H9 (cell line): ENCODE measurements around the gene CHEK1. TPM values are rescaled to one million over a fixed set of nuclear protein-coding genes. Genes with fewer than 3 reads are reported as not detected.

Experiments
- DNase-seq: peaks from one replicate; pipeline ENCODE4 v3.0.0-alpha.2; 2017
- H2AFZ ChIP-seq: one replicate; pipeline ENCODE4 v1.6.1; 2013; ENCODE audit warnings: mild to moderate bottlenecking, low read length, control low read depth, moderate library complexity
- H2AK5ac ChIP-seq: 2 replicates; pipeline ENCODE4 v1.6.1; 2013; ENCODE audit warnings: low read length, control low read depth, mixed read lengths; ENCODE audit not compliant: insufficient read length
- H2BK120ac ChIP-seq: one replicate; pipeline ENCODE4 v1.6.1; 2013; ENCODE audit warnings: low read depth, mild to moderate bottlenecking, low read length, control low read depth, inconsistent platforms; ENCODE audit not compliant: poor library complexity, severe bottlenecking
- H2BK12ac ChIP-seq: 2 replicates; pipeline ENCODE4 v1.6.1; 2013; ENCODE audit warnings: low read length, control low read depth, mixed read lengths, low read depth; ENCODE audit not compliant: insufficient read length
- H2BK15ac ChIP-seq: 2 replicates; pipeline ENCODE4 v1.6.1; 2013; ENCODE audit warnings: low read depth, low read length, control low read depth
- H2BK20ac ChIP-seq: one replicate; pipeline ENCODE4 v1.6.1; 2013; ENCODE audit warnings: low read depth, mild to moderate bottlenecking, low read length, control low read depth, inconsistent platforms; ENCODE audit not compliant: poor library complexity, severe bottlenecking
- H2BK5ac ChIP-seq: 2 replicates; pipeline ENCODE4 v1.6.1; 2013; ENCODE audit warnings: low read length, control low read depth, mixed read lengths; ENCODE audit not compliant: insufficient read length
- H3K14ac ChIP-seq: 2 replicates; pipeline ENCODE4 v1.6.1; 2013; ENCODE audit warnings: low read length, control low read depth; ENCODE audit not compliant: insufficient read depth
- H3K18ac ChIP-seq: 2 replicates; pipeline ENCODE4 v1.6.1; 2013; ENCODE audit warnings: low read depth, mild to moderate bottlenecking, mixed read lengths, low read length, control low read depth; ENCODE audit not compliant: insufficient read length
- H3K23ac ChIP-seq: 2 replicates; pipeline ENCODE4 v1.6.1; 2013; ENCODE audit warnings: low read length, control low read depth, mixed read lengths, low read depth; ENCODE audit not compliant: insufficient read length
- H3K23me2 ChIP-seq: 2 replicates; pipeline ENCODE4 v1.6.1; 2013; ENCODE audit warnings: low read depth, mild to moderate bottlenecking, mixed read lengths, low read length, control low read depth; ENCODE audit not compliant: insufficient read length, poor library complexity, severe bottlenecking
- H3K27ac ChIP-seq: 2 replicates; pipeline ENCODE4 v1.5.1; 2013; ENCODE audit warnings: low read length, control low read depth, mixed read lengths, low read depth; ENCODE audit not compliant: insufficient read length
- H3K27me3 ChIP-seq: 2 replicates; pipeline ENCODE4 v1.6.1; 2013; ENCODE audit warnings: low read length, control low read depth, inconsistent platforms; ENCODE audit not compliant: insufficient read depth
- H3K4ac ChIP-seq: 2 replicates; pipeline ENCODE4 v1.6.1; 2013; ENCODE audit warnings: low read depth, mild to moderate bottlenecking, control low read depth, inconsistent platforms, low read length, moderate library complexity
- H3K4me1 ChIP-seq: 2 replicates; pipeline ENCODE4 v1.6.1; 2013; ENCODE audit warnings: low read length, control low read depth, inconsistent platforms; ENCODE audit not compliant: insufficient read depth
- H3K4me2 ChIP-seq: 2 replicates; pipeline ENCODE4 v1.6.1; 2013; ENCODE audit warnings: low read length, control low read depth, mixed read lengths; ENCODE audit not compliant: insufficient read length, insufficient read depth
- H3K56ac ChIP-seq: 2 replicates; pipeline ENCODE4 v1.6.1; 2013; ENCODE audit warnings: low read depth, mild to moderate bottlenecking, mixed read lengths, low read length, control low read depth; ENCODE audit not compliant: insufficient read length
- H3K79me1 ChIP-seq: 2 replicates; pipeline ENCODE4 v1.6.1; 2013; ENCODE audit warnings: low read depth, mild to moderate bottlenecking, moderate library complexity, low read length, control low read depth, inconsistent platforms; ENCODE audit not compliant: insufficient read depth, poor library complexity, severe bottlenecking
- H3K79me2 ChIP-seq: 2 replicates; pipeline ENCODE4 v1.6.1; 2013; ENCODE audit warnings: low read length, control low read depth, inconsistent platforms; ENCODE audit not compliant: insufficient read depth
- H3K9ac ChIP-seq: 2 replicates; pipeline ENCODE4 v1.6.1; 2013; ENCODE audit warnings: low read length, control low read depth, mixed read lengths; ENCODE audit not compliant: insufficient read length; ENCODE audit errors: extremely low read depth
- H3K9me3 ChIP-seq: one replicate; pipeline ENCODE4 v1.6.1; 2013; ENCODE audit warnings: low read depth, low read length, inconsistent platforms; ENCODE audit not compliant: control insufficient read depth
- H3T11ph ChIP-seq: one replicate; pipeline ENCODE4 v1.6.1; 2013; ENCODE audit warnings: mild to moderate bottlenecking, low read length, control low read depth, inconsistent platforms
- H4K20me1 ChIP-seq: one replicate; pipeline ENCODE4 v1.6.1; 2013; ENCODE audit not compliant: control insufficient read depth, insufficient read length, insufficient read depth
- H4K5ac ChIP-seq: 2 replicates; pipeline ENCODE4 v1.6.1; 2013; ENCODE audit warnings: low read depth, mild to moderate bottlenecking, mixed read lengths, low read length, control low read depth; ENCODE audit not compliant: insufficient read length
- H4K8ac ChIP-seq: replicated peaks from 2 replicates; pipeline ENCODE4 v1.6.1; 2013; ENCODE audit warnings: low read length, control low read depth, mixed read lengths, low read depth; ENCODE audit not compliant: insufficient read length
- H4K91ac ChIP-seq: 2 replicates; pipeline ENCODE4 v1.6.1; 2013; ENCODE audit warnings: low read depth, mild to moderate bottlenecking, moderate library complexity, mixed read lengths, low read length, control low read depth; ENCODE audit not compliant: insufficient read length
- H3K27ac Mint-ChIP-seq, 3 experiments: 2 replicates in 2 of 3; 3 replicates in 1 of 3; pipeline ENCODE4 v1.8.0; 2020 to 2021; ENCODE audit warnings: mixed read lengths in 3 of 3, mild to moderate bottlenecking in 1 of 3, moderate library complexity in 1 of 3
- H3K27me3 Mint-ChIP-seq: 2 replicates; pipeline ENCODE4 v1.8.0; 2021; ENCODE audit warnings: low read depth, mild to moderate bottlenecking, moderate library complexity, mixed read lengths
- H3K36me3 Mint-ChIP-seq, 3 experiments: 2 replicates in 2 of 3; 3 replicates in 1 of 3; pipeline ENCODE4 v1.8.0; 2020 to 2021; ENCODE audit warnings: low read depth in 3 of 3, mixed read lengths in 3 of 3; ENCODE audit not compliant: insufficient read depth in 1 of 3
- H3K4me1 Mint-ChIP-seq, 2 experiments: 2 replicates each; pipeline ENCODE4 v1.8.0; 2020; ENCODE audit warnings: mixed read lengths in 2 of 2
- H3K4me3 Mint-ChIP-seq, 2 experiments: 2 replicates in 1 of 2; 3 replicates in 1 of 2; pipeline ENCODE4 v1.8.0; 2020 to 2021; ENCODE audit warnings: mild to moderate bottlenecking in 2 of 2, mixed read lengths in 2 of 2, moderate library complexity in 1 of 2
- H3K9me3 Mint-ChIP-seq, 2 experiments: 2 replicates in 1 of 2; 3 replicates in 1 of 2; pipeline ENCODE4 v1.8.0; 2020; ENCODE audit warnings: mild to moderate bottlenecking in 2 of 2, mixed read lengths in 2 of 2, moderate library complexity in 1 of 2
- WGBS: extraction: QIAGEN DNeasy Blood & Tissue Kit; methylation state at CpG from one replicate; pipeline ENCODE4 v1.1.7; 2013; ENCODE audit warnings: missing lambda C conversion rate, low lambda C conversion rate, mixed read lengths; ENCODE audit not compliant: insufficient read length; ENCODE audit errors: extremely low coverage; 5-methylcytosine and 5-hydroxymethylcytosine counted together
- total RNA-seq: library from RNA; stranded (reverse); gene quantifications from 2 replicates; pipeline ENCODE4 v1.2.1, GENCODE V29; 2021
- TF ChIP-seq, protein P1 (sequence below): fragments of 200-600 bp; sonication (generic); conservative IDR thresholded peaks from 3 replicates; pipeline ENCODE4 v1.8.0; 2021; ENCODE audit warnings: antibody characterized with exemption, mild to moderate bottlenecking

Gene CHEK1
- total RNA-seq, 1 experiment from 2014 or later, result 126 TPM

DNA sequence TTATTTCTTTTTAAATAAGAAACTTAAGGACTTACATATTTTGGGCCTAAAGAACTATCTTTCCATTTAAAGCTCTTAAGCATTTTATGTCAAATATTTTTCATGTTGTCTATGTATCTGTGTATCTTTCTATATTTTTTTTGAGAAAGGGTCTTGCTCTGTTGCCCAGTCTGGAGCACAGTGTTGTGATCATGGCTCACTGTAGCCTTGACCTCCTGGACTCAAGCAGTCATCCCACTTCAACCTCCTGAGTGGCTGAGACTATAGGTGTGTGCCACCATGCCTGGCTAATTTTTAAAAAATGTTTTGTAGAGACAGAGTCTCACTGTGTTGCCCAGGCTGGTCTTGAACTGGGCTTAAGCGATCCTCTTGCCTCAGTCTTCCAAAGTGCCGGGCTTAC, 24.3 kb upstream of the CHEK1 start:
- Histone ChIP-seq H4K8ac (no peak overlapping the region), H4K5ac (no peak overlapping the region), H3K79me1 (peaks cover 3% of the 10 kb centered on the region), H3K27me3 (no peaks in the 10 kb centered on the region), H2BK12ac (no peak overlapping the region), H2AFZ (no peak overlapping the region), H3K9me3 (no peaks in the 10 kb centered on the region), H3K27ac (no peak overlapping the region), H2BK5ac (no peak overlapping the region), H2BK15ac (no peak overlapping the region), H3K4me2 (no peak overlapping the region), H2BK120ac (no peak overlapping the region), H3K23me2 (no peaks in the 10 kb centered on the region), H3K14ac (no peak overlapping the region), H2AK5ac (no peak overlapping the region), H3K79me2 (peaks cover 2% of the 10 kb centered on the region; the same call in 1 of the 2 replicates), H3K18ac (no peak overlapping the region), H3K4ac (no peak overlapping the region), H4K91ac (no peak overlapping the region), H3T11ph (no peak overlapping the region), H3K23ac (no peak overlapping the region), H4K20me1 (no peaks in the 10 kb centered on the region), H3K9ac (no peak overlapping the region), H3K4me1 (no peaks in the 10 kb centered on the region), H3K56ac (no peak overlapping the region), H2BK20ac (no peak overlapping the region)
- WGBS, result no CpG with 5 or more reads among the region's 2 CpGs
- Mint-ChIP-seq H3K36me3 (peaks cover 27 to 85% (median 82%) of the 10 kb centered on the region in 3 experiments), H3K27ac (no peak overlapping the region), H3K27me3 (no peaks in the 10 kb centered on the region), H3K9me3 (no peaks in the 10 kb centered on the region), H3K4me1 (no peaks in the 10 kb centered on the region), H3K4me3 (no peak overlapping the region)
- TF ChIP-seq, protein P1, sequence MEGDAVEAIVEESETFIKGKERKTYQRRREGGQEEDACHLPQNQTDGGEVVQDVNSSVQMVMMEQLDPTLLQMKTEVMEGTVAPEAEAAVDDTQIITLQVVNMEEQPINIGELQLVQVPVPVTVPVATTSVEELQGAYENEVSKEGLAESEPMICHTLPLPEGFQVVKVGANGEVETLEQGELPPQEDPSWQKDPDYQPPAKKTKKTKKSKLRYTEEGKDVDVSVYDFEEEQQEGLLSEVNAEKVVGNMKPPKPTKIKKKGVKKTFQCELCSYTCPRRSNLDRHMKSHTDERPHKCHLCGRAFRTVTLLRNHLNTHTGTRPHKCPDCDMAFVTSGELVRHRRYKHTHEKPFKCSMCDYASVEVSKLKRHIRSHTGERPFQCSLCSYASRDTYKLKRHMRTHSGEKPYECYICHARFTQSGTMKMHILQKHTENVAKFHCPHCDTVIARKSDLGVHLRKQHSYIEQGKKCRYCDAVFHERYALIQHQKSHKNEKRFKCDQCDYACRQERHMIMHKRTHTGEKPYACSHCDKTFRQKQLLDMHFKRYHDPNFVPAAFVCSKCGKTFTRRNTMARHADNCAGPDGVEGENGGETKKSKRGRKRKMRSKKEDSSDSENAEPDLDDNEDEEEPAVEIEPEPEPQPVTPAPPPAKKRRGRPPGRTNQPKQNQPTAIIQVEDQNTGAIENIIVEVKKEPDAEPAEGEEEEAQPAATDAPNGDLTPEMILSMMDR, result no peak
- no peak for DNase-seq
